SK-N-SH treated with all-trans-retinoic acid at 6 μM for 48 hours (cell line): ENCODE results near the gene HOOK2.
A peak's percentile ranks its signal among the peaks of the same experiment; 100 is the strongest.

ENCODE experiments used
- ATAC-seq: fragments of 200-7000 bp; cut with Tn5 transposase; 3 replicates; pipeline ENCODE4 v1.9.1; 2020; ENCODE audit warnings: mild to moderate bottlenecking, moderate library complexity
- ARNTL ChIP-seq: fragments of 450-650 bp; formaldehyde crosslinking; IDR thresholded peaks from 2 replicates; pipeline ENCODE4 v1.5.0; 2020; ENCODE audit warnings: low read depth, mild to moderate bottlenecking, moderate library complexity, borderline replicate concordance
- BACH2 ChIP-seq: fragments of 250-450 bp; sonication (Bioruptor Pico); IDR thresholded peaks from 2 replicates; pipeline ENCODE4 v1.9.0; 2021; ENCODE audit warnings: mild to moderate bottlenecking, borderline replicate concordance
- CREB5 ChIP-seq: fragments of 250-450 bp; sonication (Bioruptor Pico); IDR thresholded peaks from 2 replicates; pipeline ENCODE4 v1.5.1; 2020; ENCODE audit warnings: low read depth, mild to moderate bottlenecking, moderate library complexity
- CSDC2 ChIP-seq: fragments of 250-450 bp; sonication (Bioruptor Pico); IDR thresholded peaks from 2 replicates; pipeline ENCODE4 v1.5.0; 2020; ENCODE audit warnings: mild to moderate bottlenecking, moderate library complexity
- CSRNP3 ChIP-seq: fragments of 250-450 bp; sonication (Bioruptor Pico); IDR thresholded peaks from 2 replicates; pipeline ENCODE4 v1.5.1; 2021; ENCODE audit warnings: mild to moderate bottlenecking, moderate library complexity
- ESRRG ChIP-seq: fragments of 250-450 bp; sonication (Bioruptor Pico); IDR thresholded peaks from 2 replicates; pipeline ENCODE4 v1.6.1; 2021; ENCODE audit warnings: mild to moderate bottlenecking
- GLIS3 ChIP-seq: fragments of 250-450 bp; sonication (Bioruptor Pico); IDR thresholded peaks from 2 replicates; pipeline ENCODE4 v1.5.0; 2020; ENCODE audit warnings: mild to moderate bottlenecking, moderate library complexity
- ISL1 ChIP-seq: fragments of 250-450 bp; sonication (Bioruptor Pico); IDR thresholded peaks from 2 replicates; pipeline ENCODE4 v2.1.2; 2022; ENCODE audit warnings: mild to moderate bottlenecking, moderate library complexity
- OSR1 ChIP-seq: fragments of 250-450 bp; sonication (Bioruptor Pico); IDR thresholded peaks from 2 replicates; pipeline ENCODE4 v1.8.0; 2022; ENCODE audit warnings: moderate library complexity, mild to moderate bottlenecking, inconsistent platforms
- POU6F1 ChIP-seq: fragments of 250-450 bp; sonication (Bioruptor Pico); IDR thresholded peaks from 2 replicates; pipeline ENCODE4 v1.8.0; 2021; ENCODE audit warnings: low read depth, mild to moderate bottlenecking, moderate library complexity, borderline replicate concordance
- PPARA ChIP-seq: fragments of 250-450 bp; sonication (Bioruptor Pico); IDR thresholded peaks from 2 replicates; pipeline ENCODE4 v1.5.0; 2020; ENCODE audit warnings: mild to moderate bottlenecking, borderline replicate concordance
- RARB ChIP-seq: fragments of 250-450 bp; sonication (Bioruptor Pico); IDR thresholded peaks from 2 replicates; pipeline ENCODE4 v1.8.0; 2021; ENCODE audit warnings: mild to moderate bottlenecking, moderate library complexity
- SNAI2 ChIP-seq: fragments of 250-450 bp; sonication (Bioruptor Pico); IDR thresholded peaks from 2 replicates; pipeline ENCODE4 v1.5.0; 2020; ENCODE audit warnings: mild to moderate bottlenecking, moderate library complexity
- TOX ChIP-seq: fragments of 250-450 bp; sonication (Bioruptor Pico); IDR thresholded peaks from 2 replicates; pipeline ENCODE4 v1.8.0; 2021; ENCODE audit warnings: mild to moderate bottlenecking, moderate library complexity, borderline replicate concordance
- TSHZ2 ChIP-seq: fragments of 250-450 bp; sonication (Bioruptor Pico); IDR thresholded peaks from 2 replicates; pipeline ENCODE4 v1.5.0; 2020; ENCODE audit warnings: mild to moderate bottlenecking, moderate library complexity
- ZFP3 ChIP-seq: fragments of 250-450 bp; sonication (Bioruptor Pico); IDR thresholded peaks from 2 replicates; pipeline ENCODE4 v1.5.0; 2020; ENCODE audit warnings: mild to moderate bottlenecking, moderate library complexity
- ZFP30 ChIP-seq: fragments of 450-650 bp; formaldehyde crosslinking; IDR thresholded peaks from 2 replicates; pipeline ENCODE4 v1.5.0; 2022; ENCODE audit warnings: mild to moderate bottlenecking, moderate library complexity
- ZNF565 ChIP-seq: fragments of 450-650 bp; formaldehyde crosslinking; conservative IDR thresholded peaks from 2 replicates; pipeline ENCODE4 v1.5.0; 2020; ENCODE audit warnings: low read depth, mild to moderate bottlenecking, moderate library complexity
- ZNF70 ChIP-seq: fragments of 450-650 bp; formaldehyde crosslinking; IDR thresholded peaks from 2 replicates; pipeline ENCODE4 v1.5.0; 2020; ENCODE audit warnings: mild to moderate bottlenecking, moderate library complexity

The HOOK2 gene

GRCh38 chr19:12788682-12789097 is 13.3 kb upstream of the HOOK2 start (continued):
- no peak for TF ChIP-seq CSRNP3 (CRISPR knock-in tag)
- TF ChIP-seq GLIS3 (CRISPR knock-in tag) = 0 out of 2 replicates have a peak, but pooled peaks have one; percentile 38
- no peak for TF ChIP-seq RARB
- TF ChIP-seq SNAI2 = 0 out of 2 replicates have a peak, but pooled peaks have one; percentile 48
- TF ChIP-seq BACH2 (CRISPR knock-in tag) = no peak
- TF ChIP-seq OSR1 (CRISPR knock-in tag) = no peak
- no peak for TF ChIP-seq ZFP30 (CRISPR knock-in tag)
- TF ChIP-seq ZNF565 (CRISPR knock-in tag) = no peak

- TF ChIP-seq PPARA (no peak), ZFP3 (CRISPR knock-in tag) (no peak), ZNF70 (no peak), ZFP30 (CRISPR knock-in tag) (no peak), CSDC2 (CRISPR knock-in tag) (0 out of 2 replicates have a peak, but pooled peaks have one; percentile 45), POU6F1 (no peak), ESRRG (CRISPR knock-in tag) (no peak), TOX (CRISPR knock-in tag) (no peak), ARNTL (no peak)
- no peak for ATAC-seq
Observed at GRCh38 chr19:12788042-12788681, 12.8 kb upstream of the HOOK2 start.

GRCh38 chr19:12787458-12787857 is 12.1 kb upstream of the HOOK2 start:
- ATAC-seq = no peak
- no peak for TF ChIP-seq ARNTL
- no peak for TF ChIP-seq TSHZ2 (CRISPR knock-in tag)
- no peak for TF ChIP-seq ISL1 (CRISPR knock-in tag)
- TF ChIP-seq BACH2 (CRISPR knock-in tag) = no peak
- no peak for TF ChIP-seq CREB5 (CRISPR knock-in tag)
- no peak for TF ChIP-seq CSRNP3 (CRISPR knock-in tag)
- TF ChIP-seq ESRRG (CRISPR knock-in tag) = no peak

- TF ChIP-seq BACH2 (CRISPR knock-in tag) (no peak), TSHZ2 (CRISPR knock-in tag) (no peak), GLIS3 (CRISPR knock-in tag) (no peak)
- ATAC-seq = no peak
Observed at GRCh38 chr19:12786952-12787351, 11.6 kb upstream of the HOOK2 start.
